HS-5 (cell line): ENCODE measurements around the gene GPATCH2L.

Experiments
- DNase-seq: peaks from one replicate; pipeline ENCODE4 v3.0.0-alpha.2; 2012; ENCODE audit warnings: low read depth

Gene GPATCH2L

DNA sequence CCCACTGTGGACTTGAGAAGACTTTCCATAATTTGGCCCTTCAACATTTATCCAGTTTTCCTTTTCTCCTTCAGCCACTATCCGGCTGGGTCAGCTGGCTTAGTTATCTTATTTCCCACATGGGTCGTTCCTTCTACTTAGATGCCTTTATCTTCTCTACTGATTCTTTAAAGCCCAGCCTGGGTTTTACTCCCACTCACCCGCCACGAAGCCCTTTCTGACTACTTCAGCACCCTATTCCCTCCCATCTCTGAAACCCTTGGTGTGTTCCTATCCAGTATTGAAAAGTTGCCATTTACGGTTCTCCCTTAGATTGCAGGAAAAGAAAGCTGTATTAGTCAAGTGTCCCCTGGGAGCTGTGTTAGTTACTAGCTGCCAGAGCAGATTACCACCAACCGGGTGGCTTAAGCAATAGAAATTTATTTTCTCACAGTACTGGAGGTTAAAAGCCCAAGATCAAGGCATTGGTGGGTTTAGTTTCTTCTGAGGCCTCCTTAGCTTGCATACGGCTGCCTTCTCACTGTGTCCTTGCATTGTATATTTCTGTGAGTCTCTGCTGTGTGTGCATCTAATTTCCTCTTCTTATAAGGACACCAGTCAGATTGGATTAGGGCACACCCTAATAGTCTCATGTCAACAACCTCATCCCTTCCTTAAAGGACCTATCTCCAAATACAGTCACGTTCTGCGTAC is 105.5 kb downstream of the GPATCH2L start:
- no peak for DNase-seq

DNA sequence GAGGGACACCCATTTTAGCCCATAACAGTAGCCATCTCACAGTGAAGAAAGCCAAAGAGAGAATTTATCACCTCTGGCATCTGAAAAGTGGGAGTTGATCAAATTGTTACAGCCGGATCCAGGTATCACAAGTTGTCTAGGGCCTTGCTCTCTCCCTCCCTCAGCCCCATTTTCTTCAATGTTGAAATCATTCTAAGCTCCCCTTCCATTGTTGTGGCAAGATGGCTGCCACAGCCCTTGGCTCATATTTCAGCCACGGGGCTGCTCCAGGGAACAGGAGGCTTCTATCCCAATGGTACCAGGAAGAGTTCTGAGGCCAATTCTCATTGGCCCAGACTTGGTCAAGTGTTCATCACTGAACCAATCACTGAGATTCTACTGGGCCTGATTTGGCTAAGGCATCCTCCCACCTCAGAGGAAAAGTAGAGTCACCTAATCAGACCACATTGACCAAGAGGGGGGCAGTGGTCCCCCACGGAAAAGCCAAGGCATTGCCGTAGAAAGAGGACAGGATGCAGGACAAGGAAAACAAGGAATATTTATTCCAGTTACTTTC is 106.2 kb downstream of the GPATCH2L start:
- DNase-seq = no peak

DNA sequence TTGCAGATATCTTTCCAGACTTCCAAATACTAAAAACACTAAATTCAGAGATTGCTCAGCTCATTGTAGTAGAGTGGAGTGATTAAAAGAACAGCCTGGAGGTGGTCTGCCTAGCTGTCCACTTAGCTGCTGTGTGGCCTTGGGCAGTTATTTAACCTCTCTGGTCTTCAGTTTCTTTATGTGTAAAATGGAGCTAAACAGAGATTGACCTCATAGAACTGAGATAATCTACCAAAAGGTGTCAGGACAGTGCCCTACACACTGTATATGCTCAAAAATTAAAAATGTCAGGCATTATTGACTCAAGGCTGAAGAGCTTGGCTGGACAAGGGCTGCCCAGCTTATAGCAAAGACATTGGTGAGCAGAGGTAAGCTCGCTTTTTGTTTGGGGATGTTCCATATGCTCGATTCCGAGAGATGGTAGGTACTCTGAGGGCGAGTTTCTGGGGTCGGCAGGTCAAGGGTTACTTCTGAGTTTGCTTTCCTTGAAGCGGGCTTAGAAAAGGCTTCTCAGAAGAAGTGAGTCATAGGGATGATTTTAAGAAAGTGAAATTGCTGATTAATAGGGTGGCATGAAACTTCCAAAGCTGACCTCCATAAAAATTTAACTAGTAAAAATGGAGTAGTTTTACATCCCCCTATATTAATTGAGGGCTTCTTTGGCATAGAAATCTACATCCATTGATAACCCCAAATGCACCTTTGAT is 107.5 kb downstream of the GPATCH2L start:
- DNase-seq = no peak

DNA sequence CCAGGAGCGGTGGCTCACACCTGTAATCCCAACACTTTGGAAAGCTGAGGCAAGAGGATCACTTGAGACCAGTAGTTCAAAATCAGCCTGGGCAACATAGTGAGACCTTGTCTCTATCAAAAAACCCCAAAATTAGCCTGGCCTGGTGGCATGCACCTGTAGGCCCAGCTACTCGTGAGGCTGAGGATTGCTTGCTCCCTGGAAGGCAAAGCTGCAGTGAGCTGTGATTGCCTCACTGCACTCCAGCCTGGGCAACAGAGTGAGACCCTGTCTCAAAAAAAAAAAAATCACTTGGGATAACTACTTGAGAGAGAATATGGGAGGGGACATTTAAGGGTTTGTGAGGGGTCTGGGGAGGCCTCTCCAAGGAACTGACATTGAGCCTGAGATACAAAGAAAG is 109.0 kb downstream of the GPATCH2L start:
- DNase-seq = no peak

DNA sequence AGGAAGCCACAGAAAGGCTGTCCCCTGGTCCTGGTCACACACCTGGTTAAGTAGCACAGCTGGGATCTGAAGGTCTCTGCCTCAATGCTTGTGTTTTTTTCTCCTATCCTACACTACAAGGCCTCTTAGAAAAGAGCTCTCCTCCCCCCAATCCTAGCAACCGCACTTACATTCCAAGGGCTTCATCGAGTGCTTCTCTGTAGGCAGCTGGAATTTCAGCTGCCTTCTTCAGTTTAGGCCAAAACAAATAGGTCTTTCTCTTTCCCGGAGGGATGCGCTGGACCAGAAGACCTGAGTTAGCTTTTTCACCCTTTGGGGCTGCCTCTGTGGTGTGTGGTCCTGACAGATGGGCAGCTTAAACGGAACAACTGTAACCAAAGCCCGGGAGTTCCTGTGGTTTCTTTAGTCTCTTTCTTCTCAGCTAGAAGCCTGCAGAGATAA is 109.7 kb downstream of the GPATCH2L start:
- DNase-seq = no peak

DNA sequence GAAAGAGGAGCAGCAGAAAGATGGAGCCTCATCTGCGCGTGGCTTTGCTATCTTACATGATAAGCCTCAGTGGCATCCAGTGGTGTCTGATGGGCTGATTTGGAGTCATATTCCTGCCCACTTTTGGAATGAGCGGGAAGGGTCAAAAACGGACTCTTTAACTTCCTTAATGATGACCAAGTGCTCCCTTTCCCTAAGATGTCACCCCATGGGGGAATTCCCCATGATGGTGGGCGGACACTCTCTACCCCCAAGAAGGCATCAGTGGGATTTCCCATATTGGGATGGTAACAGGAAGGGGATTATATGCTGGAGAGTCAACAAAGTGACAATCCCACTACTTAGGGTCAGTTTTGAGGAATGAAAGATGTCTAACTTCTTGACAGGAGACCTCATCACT is 110.9 kb downstream of the GPATCH2L start:
- DNase-seq = no peak
